Upper lobe of left lung (tissue), 4 donors: ENCODE results near the gene SLC29A1.

ENCODE experiments used
- CTCF ChIP-seq, 6 experiments: fragments of 450-650 bp in 4 of 6; fragments of 200-600 bp in 2 of 6; sonication (generic) in 2 of 6; IDR thresholded peaks; one replicate each; pipeline ENCODE4 v1.5.1; 2016 to 2019; ENCODE audit warnings: antibody characterized with exemption in 6 of 6
- EP300 ChIP-seq, 4 donors: sonication (generic); formaldehyde crosslinking; IDR thresholded peaks; one replicate each; pipeline ENCODE4 v1.5.1; 2017; ENCODE audit warnings: antibody characterized with exemption in 4 of 4, control low read depth in 2 of 4
- POLR2A ChIP-seq, 4 donors: fragments of 450-650 bp; IDR thresholded peaks; one replicate each; pipeline ENCODE4 v1.5.1; 2016 to 2017; ENCODE audit warnings: antibody characterized with exemption in 4 of 4, mild to moderate bottlenecking in 2 of 4
- POLR2AphosphoS5 ChIP-seq, 2 donors: sonication (generic); formaldehyde crosslinking; IDR thresholded peaks; one replicate each; pipeline ENCODE4 v1.5.1; 2017; ENCODE audit warnings: antibody characterized with exemption in 2 of 2

DNA sequence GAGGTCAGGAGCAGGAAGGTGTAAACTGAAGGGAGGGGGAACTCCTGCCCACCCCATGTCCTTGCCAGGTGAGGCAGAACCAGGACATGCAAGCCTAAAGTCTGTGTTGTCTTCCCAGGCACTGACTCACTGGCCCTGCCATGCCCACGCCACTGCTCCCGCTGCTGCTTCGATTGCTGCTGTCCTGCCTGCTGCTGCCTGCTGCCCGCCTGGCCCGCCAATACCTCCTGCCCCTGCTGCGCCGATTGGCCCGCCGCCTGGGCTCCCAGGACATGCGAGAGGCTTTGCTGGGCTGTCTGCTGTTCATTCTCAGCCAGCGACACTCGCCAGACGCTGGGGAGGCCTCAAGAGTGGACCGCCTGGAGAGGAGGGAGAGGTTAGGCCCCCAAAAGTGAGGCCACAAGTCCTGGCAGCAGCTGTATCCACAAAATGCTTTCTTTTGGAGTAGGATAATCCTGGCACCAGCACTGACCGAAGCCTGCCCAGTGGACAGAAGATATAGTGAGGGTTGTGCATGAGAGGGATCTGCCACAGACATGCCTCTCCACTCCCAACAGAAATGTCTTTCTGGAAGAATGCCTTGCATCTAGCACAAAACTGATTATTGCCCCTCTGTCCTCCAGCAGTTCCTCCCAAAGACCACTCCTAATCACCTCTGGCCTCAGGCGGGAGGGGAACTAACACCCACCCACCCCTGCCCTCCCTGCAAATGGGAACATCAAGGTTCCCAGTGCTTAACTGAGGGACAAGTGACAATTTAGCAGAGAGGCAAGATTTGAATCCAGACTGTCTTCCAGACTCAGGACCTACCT is 5.9 kb upstream of the SLC29A1 start:
- TF ChIP-seq CTCF (IDR thresholded peaks at IDR 0.05), result no peak
- no peak for TF ChIP-seq POLR2A (IDR thresholded peaks at IDR 0.05)
- peak in 1 of 2 donors; percentile 8 for TF ChIP-seq POLR2AphosphoS5 (IDR thresholded peaks at IDR 0.05)
- TF ChIP-seq EP300 (IDR thresholded peaks at IDR 0.05), result no peak
